H7 (cell line): ENCODE measurements around the gene KCNQ1. TPM values are rescaled to one million over a fixed set of nuclear protein-coding genes. Genes with fewer than 3 reads are reported as not detected.

Experiments used
- DNase-seq: peaks from one replicate; pipeline ENCODE4 v3.0.0; 2012
- H3K27me3 ChIP-seq: 2 replicates; pipeline ENCODE4 v1.6.0; 2011; ENCODE audit warnings: mild to moderate bottlenecking, low read length; ENCODE audit not compliant: control insufficient read depth, insufficient read depth
- H3K36me3 ChIP-seq: replicated peaks from 2 replicates; pipeline ENCODE4 v1.5.1; 2011; ENCODE audit warnings: low read length; ENCODE audit not compliant: control insufficient read depth, insufficient read depth
- H3K4me3 ChIP-seq: 2 replicates; pipeline ENCODE4 v1.5.1; 2011; ENCODE audit warnings: low read depth, mild to moderate bottlenecking, control low read depth, low read length, moderate library complexity; ENCODE audit not compliant: insufficient read depth
- total RNA-seq: library from RNA; depleted of rRNA; stranded (reverse); fragments of >200 nt; shearing (Covaris generic); gene quantifications from 2 replicates; pipeline ENCODE4 v1.2.3, GENCODE V29; 2014

KCNQ1 gene
- total RNA-seq, 1 experiment from 2014 or later, result 0.48 TPM

GRCh38 chr11:2426826-2427521, 17.8 kb upstream of the KCNQ1 start:
- Histone ChIP-seq H3K4me3 (no peak overlapping the region), H3K36me3 (no peaks in the 10 kb centered on the region), H3K27me3 (no peaks in the 10 kb centered on the region)
- no peak for DNase-seq

DNA sequence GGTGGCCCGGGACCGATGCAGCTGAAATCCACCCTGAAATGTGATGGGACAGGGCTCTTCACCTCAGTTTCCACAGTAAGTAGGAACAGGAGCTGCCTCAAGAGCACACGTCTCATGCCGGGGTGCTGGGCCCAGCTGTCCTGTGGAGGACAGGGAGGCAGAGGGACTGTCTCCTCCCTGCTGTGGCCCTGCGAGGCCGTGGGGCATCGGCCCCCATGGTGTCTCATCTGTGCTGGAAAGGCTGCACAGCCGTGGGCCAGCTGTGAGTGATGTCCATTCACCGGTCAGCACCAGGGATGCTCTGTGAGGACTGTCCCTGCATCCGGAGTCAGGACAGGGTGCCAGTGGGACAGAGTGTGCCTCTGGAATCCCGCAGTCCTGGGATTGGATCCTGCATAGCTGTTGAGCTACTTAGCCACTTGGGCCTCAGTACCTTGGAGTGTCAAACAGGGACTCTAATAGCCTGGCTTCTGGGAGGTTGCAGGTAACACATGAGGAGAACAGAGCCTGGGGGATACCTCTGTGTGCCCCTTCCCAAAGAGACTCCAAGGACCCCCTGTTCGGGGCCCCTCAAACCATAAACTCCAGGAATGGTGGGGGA, 17.0 kb upstream of the KCNQ1 start:
- H3K4me3 ChIP-seq, result no peak overlapping the region
- no peaks in the 10 kb centered on the region for H3K27me3 ChIP-seq
- H3K36me3 ChIP-seq, result no peaks in the 10 kb centered on the region
- DNase-seq, result no peak

- Histone ChIP-seq H3K27me3 (no peaks in the 10 kb centered on the region), H3K36me3 (no peaks in the 10 kb centered on the region), H3K4me3 (no peak overlapping the region)
- DNase-seq, result peak; percentile 94
These were observed 16.4 kb upstream of the KCNQ1 start for GRCh38 chr11:2428322-2428795.

GRCh38 chr11:2431395-2431794, 13.4 kb upstream of the KCNQ1 start:
- no peak for DNase-seq
- Histone ChIP-seq H3K27me3 (no peaks in the 10 kb centered on the region; the same call in 1 of the 2 replicates), H3K4me3 (no peak overlapping the region), H3K36me3 (no peaks in the 10 kb centered on the region)

- DNase-seq, result no peak
- Histone ChIP-seq H3K27me3 (no peaks in the 10 kb centered on the region; the same call in 1 of the 2 replicates), H3K36me3 (no peaks in the 10 kb centered on the region), H3K4me3 (no peak overlapping the region)
These were observed 12.6 kb upstream of the KCNQ1 start for GRCh38 chr11:2432171-2432621.

DNA sequence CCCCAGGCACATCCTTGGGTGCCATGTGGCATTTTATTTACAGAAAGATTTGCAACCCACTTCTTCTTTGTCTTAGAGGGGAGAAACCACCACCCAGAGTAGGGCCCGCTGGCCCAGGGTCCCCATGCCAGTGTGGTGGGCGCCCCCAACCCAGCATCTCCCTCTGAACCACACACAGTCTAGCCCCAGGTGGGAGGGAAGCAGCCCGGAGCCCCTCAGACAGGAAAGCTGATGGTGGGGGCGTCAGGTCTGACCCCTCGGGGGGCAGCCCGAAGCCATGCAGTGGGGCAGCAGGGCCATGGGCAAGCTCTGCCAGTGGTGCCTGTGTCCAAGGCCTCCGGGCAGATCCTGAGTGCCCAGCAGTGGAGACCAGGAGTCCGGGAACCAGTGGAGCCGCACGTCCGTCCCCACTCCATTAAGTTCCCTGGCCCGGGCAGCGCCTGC, 12.2 kb upstream of the KCNQ1 start:
- DNase-seq, result no peak
- no peaks in the 10 kb centered on the region; the same call in 1 of the 2 replicates for H3K27me3 ChIP-seq
- H3K4me3 ChIP-seq, result no peak overlapping the region
- no peaks in the 10 kb centered on the region for H3K36me3 ChIP-seq

GRCh38 chr11:2433106-2433925, 11.5 kb upstream of the KCNQ1 start:
- no peak overlapping the region for H3K4me3 ChIP-seq
- DNase-seq, result no peak
- H3K27me3 ChIP-seq, result no peaks in the 10 kb centered on the region; the same call in 1 of the 2 replicates
- H3K36me3 ChIP-seq, result no peaks in the 10 kb centered on the region

GRCh38 chr11:2434008-2434407, 10.8 kb upstream of the KCNQ1 start:
- Histone ChIP-seq H3K36me3 (no peaks in the 10 kb centered on the region), H3K4me3 (no peak overlapping the region), H3K27me3 (no peaks in the 10 kb centered on the region; the same call in 1 of the 2 replicates)
- no peak for DNase-seq

DNA sequence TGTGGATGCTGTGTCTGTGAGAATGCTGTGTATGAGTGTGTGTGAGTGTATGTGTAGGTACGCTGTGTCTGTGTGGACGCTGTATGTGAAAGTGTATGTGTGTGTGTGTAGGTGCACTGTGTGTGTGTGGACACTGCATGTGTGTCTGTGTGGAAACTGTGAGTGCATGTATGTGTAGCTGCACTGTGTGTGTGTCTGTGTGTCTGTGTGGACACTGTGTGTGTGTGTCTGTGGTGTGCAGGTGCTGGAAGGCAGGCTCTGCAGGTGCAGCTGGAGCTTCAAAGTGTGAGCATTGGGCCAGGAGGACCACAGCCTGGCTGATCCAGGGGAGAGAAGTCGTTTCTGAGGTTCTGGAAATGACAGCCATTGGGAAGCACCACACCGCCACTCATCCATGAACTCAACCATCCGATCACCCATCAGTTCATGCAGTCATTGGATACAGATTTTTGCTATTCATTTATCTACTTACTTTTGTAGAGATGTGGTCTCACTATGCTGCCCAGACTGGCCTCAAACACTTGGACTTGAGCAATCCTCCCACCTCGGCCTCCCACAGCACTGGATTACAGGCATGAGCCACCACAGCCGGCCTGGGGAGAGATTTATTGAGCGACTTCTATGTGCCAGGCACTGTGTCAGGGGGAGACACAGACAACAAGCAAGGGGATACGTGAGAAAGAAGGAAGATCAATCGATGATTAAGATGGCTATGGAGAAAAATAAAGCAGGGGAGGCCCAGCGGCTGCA, 10.1 kb upstream of the KCNQ1 start:
- Histone ChIP-seq H3K36me3 (no peaks in the 10 kb centered on the region), H3K27me3 (no peaks in the 10 kb centered on the region; the same call in 1 of the 2 replicates), H3K4me3 (no peak overlapping the region)
- DNase-seq, result no peak

GRCh38 chr11:2435288-2436012, 9.4 kb upstream of the KCNQ1 start:
- no peak for DNase-seq
- Histone ChIP-seq H3K27me3 (no peaks in the 10 kb centered on the region; the same call in 1 of the 2 replicates), H3K36me3 (no peaks in the 10 kb centered on the region), H3K4me3 (no peak overlapping the region)

DNA sequence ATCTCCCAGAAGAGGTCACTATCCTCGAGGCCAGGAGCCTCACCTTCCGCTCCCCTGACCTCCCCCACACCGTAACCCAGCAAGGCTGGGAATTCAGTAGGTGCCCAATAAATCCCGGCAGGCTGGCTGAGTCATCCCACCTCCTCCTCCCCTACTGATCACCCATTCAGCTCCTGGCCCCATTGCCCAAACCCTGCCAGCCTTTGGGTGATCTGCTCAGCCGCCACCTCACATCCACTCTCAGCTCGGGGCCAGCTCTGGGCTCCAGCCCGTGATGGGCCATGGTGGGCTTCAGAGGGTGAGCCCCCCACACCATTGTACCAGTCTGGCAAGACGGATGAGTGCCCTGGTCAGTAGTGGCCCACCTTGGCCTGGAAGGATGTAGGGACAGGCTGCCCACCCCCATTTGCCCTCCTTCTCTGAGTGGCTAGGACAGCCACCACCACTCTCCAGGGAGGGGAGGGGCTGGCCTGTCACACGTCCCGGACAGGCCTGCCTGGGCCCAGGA, 8.7 kb upstream of the KCNQ1 start:
- no peak overlapping the region for H3K4me3 ChIP-seq
- H3K27me3 ChIP-seq, result no peaks in the 10 kb centered on the region; the same call in 1 of the 2 replicates
- H3K36me3 ChIP-seq, result no peaks in the 10 kb centered on the region
- DNase-seq, result no peak

DNA sequence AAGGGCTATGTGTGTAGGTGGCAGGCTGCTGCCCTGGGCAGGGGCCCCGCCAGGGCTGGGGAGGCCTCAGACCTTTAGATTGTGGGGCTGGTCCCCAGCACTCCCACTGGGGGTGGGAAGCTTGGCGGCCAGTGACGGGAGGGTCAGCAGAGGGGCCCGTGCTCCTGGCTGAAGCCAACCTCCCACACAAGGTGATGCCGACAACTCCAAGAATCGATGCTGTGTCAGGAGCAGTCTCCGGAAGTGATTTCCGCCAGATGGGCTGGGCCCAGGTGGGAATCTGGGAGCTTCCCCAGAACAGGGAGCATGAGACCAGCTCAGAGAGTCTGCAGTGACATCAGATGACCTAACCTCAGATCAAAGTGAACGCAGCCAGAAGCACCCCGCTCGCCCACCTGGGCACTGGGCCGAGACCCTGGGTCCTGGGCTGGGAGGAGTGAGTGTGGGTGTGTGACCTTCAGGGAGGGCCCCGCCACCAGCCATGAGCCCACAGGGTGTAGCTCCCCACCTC, 8.2 kb upstream of the KCNQ1 start:
- DNase-seq, result no peak
- no peak overlapping the region for H3K4me3 ChIP-seq
- H3K27me3 ChIP-seq, result no peaks in the 10 kb centered on the region; the same call in 1 of the 2 replicates
- no peaks in the 10 kb centered on the region for H3K36me3 ChIP-seq

GRCh38 chr11:2437516-2437915, 7.3 kb upstream of the KCNQ1 start:
- DNase-seq, result no peak
- no peak overlapping the region for H3K4me3 ChIP-seq
- peaks cover 2% of the 10 kb centered on the region; the same call in 1 of the 2 replicates for H3K27me3 ChIP-seq
- no peaks in the 10 kb centered on the region for H3K36me3 ChIP-seq
